ENCODE data around the gene SLC35F1. TPM values are rescaled to one million over a fixed set of nuclear protein-coding genes. Genes with fewer than 3 reads are reported as not detected.

The SLC35F1 gene
- total RNA-seq, 4 donors from 2014 or later = 0.74 to 12.0 (median 2.3) TPM

DNA sequence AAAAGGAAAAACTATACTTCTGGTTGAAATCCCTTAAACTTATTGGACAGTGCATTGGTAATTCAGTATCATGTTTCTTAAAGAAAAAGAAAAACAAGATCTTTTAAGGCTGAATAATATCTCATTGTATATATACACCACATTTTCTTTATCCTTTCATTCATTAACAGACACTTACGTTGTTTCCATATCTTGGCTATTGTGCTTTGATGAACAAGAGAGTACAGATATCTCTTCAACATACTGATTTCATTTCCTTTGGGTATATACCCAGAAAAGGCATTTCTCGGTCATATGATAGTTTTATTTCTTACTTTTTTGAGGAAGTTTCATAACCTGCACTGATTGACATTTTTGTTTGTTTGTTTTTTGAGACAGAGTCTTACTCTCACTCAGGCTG lies 281.5 kb downstream of the SLC35F1 start:
- no peak for ATAC-seq (ENCODE audit: low FRiP score)
- no peak for TF ChIP-seq CTCF (IDR thresholded peaks at IDR 0.05)
- DNase-seq (ENCODE audit: low spot score) = no peak

- no peak for TF ChIP-seq CTCF (IDR thresholded peaks at IDR 0.05)
- DNase-seq (ENCODE audit: low spot score) (no peak), ATAC-seq (ENCODE audit: low FRiP score) (no peak)
Observed at GRCh38 chr6:118197539-118197938, 290.5 kb downstream of the SLC35F1 start.

DNA sequence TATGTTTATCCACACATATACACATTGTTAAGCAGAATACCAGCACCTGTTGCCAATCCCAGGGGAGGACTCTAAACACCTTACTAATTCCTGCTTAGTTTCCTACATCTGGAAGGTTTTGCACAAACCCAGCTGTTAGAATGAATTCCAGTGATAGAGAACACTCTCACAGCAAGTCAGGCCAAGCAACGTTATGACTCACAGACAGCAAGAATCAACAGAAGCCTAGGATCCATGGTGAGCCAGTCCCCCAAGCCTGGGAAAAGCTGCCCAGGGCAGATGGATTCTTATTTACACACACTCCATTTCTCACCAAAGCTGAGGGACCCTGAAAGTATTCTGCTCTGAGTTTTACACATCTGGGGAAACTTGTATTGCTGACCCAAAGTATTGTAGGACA lies 291.7 kb downstream of the SLC35F1 start:
- no peak for DNase-seq (ENCODE audit: low spot score)
- no peak for ATAC-seq (ENCODE audit: low FRiP score)
- no peak for TF ChIP-seq CTCF (IDR thresholded peaks at IDR 0.05)

GRCh38 chr6:118200160-118200559 lies 293.1 kb downstream of the SLC35F1 start:
- no peak for DNase-seq (ENCODE audit: low spot score)
- TF ChIP-seq CTCF (IDR thresholded peaks at IDR 0.05) = no peak
- ATAC-seq (ENCODE audit: low FRiP score) = no peak

GRCh38 chr6:118202517-118202916 lies 295.5 kb downstream of the SLC35F1 start:
- no peak for TF ChIP-seq CTCF (IDR thresholded peaks at IDR 0.05)
- ATAC-seq (ENCODE audit: low FRiP score) = no peak
- no peak for DNase-seq (ENCODE audit: low spot score)

- DNase-seq (ENCODE audit: low spot score) = no peak
- no peak for TF ChIP-seq CTCF (IDR thresholded peaks at IDR 0.05)
- ATAC-seq (ENCODE audit: low FRiP score) = no peak
Observed at GRCh38 chr6:118203545-118203944, 296.5 kb downstream of the SLC35F1 start.

GRCh38 chr6:118206221-118206620 lies 299.2 kb downstream of the SLC35F1 start:
- DNase-seq (ENCODE audit: low spot score) = no peak
- TF ChIP-seq CTCF (IDR thresholded peaks at IDR 0.05) = no peak
- no peak for ATAC-seq (ENCODE audit: low FRiP score)
